ENCODE results near the gene EYA3. TPM values are rescaled to one million over a fixed set of nuclear protein-coding genes. Genes with fewer than 3 reads are reported as not detected.

The EYA3 gene
- total and polyA plus RNA-seq, 10 of the 15 experiments (the other 5 are each of a cell fraction or from before 2014, with no cell fraction given): 13.0 to 46.6 (median 23.4) TPM

GRCh38 chr1:27951396-27951795 is 137.0 kb downstream of the EYA3 start:
- H3K9ac ChIP-seq (ENCODE audit: control insufficient read depth, insufficient read depth, low read length): no peak overlapping the region
- no peak overlapping the region for H2AFZ ChIP-seq (ENCODE audit: control insufficient read depth, low read depth, low read length)
- ChIA-PET POLR2A (interaction anchor here (0.8 to 1.0 kb wide), 2 partner anchors 30 to 282 kb away, joined by 3 read pairs; no protein-coding TSS in a partner anchor), SMC1A (ENCODE audit: uncharacterized antibody, unreplicated experiment) (interaction anchor here (0.9 to 1.2 kb wide), 3 partner anchors 11 to 158 kb away, joined by 3 to 4 read pairs (median 4); no protein-coding TSS in a partner anchor), CTCF (interaction anchor here (0.6 to 2.7 kb wide), 6 partner anchors 11 to 94 kb away, joined by 3 to 18 read pairs (median 3); no protein-coding TSS in a partner anchor), RAD21 (ENCODE audit: unreplicated experiment) (interaction anchor here (2.0 kb wide), 1 partner anchor 94 kb away, joined by 8 read pairs; no protein-coding TSS in a partner anchor)
- in situ Hi-C loops (cut with MboI): no loop called here
- no peaks in the 10 kb centered on the region for H3K9me3 ChIP-seq (replicated peaks; ENCODE audit: control insufficient read depth, insufficient read depth, low read length)
- H3K4me1 ChIP-seq (ENCODE audit: control insufficient read depth, insufficient read depth, low read length): no peaks in the 10 kb centered on the region
- no peaks in the 10 kb centered on the region for H4K20me1 ChIP-seq (ENCODE audit: control insufficient read depth, insufficient read depth)
- H3K36me3 ChIP-seq (ENCODE audit: control insufficient read depth in 2 of 2, insufficient read depth in 2 of 2, low read length in 1 of 2): no peaks in the 10 kb centered on the region
- DNase-seq (ENCODE audit: low read depth, low spot score): no peak
- no TSS peak for BruUV-seq (replicated peaks)
- no peaks in the 10 kb centered on the region for H3K27me3 ChIP-seq (replicated peaks in 1 of 2; ENCODE audit: control insufficient read depth in 2 of 2, insufficient read depth in 2 of 2, low read length in 1 of 2)
- no peak overlapping the region for H3K4me2 ChIP-seq (ENCODE audit: control insufficient read depth, insufficient read depth)
- H3K79me2 ChIP-seq (ENCODE audit: control insufficient read depth, insufficient read depth, low read length): no peaks in the 10 kb centered on the region
- no peak overlapping the region for H3K27ac ChIP-seq (ENCODE audit: control insufficient read depth, insufficient read depth)
- WGBS (ENCODE audit: insufficient coverage, insufficient replicate concordance, low lambda C conversion rate, missing lambda C conversion rate): 20% methylated on average over 3 of the region's 3 CpGs
- no peak for FAIRE-seq
- TF ChIP-seq USF2 (IDR thresholded peaks at IDR 0.05; ENCODE audit: borderline replicate concordance, low read depth, low read length) (no peak), NRF1 (conservative IDR thresholded peaks at IDR 0.05; ENCODE audit: low read depth, low read length) (no peak)
- H3K4me3 ChIP-seq: no peak overlapping the region
- intact Hi-C loops (cut with micrococcal nuclease; ENCODE audit: unreplicated experiment): loop anchor here (10.0 kb wide), 1 partner anchor 543 kb away; no protein-coding TSS in a partner anchor
- ATAC-seq: peak; percentile 39; the same call in 2 of the 3 replicates

- no peak overlapping the region for H3K4me3 ChIP-seq
- POLR2A ChIA-PET: no interaction called here
- no peak overlapping the region for H3K27ac ChIP-seq (ENCODE audit: control insufficient read depth, insufficient read depth)
- H3K9me3 ChIP-seq (replicated peaks; ENCODE audit: control insufficient read depth, insufficient read depth, low read length): no peaks in the 10 kb centered on the region
- no TSS peak for BruUV-seq (replicated peaks)
- no peak overlapping the region for H3K9ac ChIP-seq (ENCODE audit: control insufficient read depth, insufficient read depth, low read length)
- no peaks in the 10 kb centered on the region for H3K79me2 ChIP-seq (ENCODE audit: control insufficient read depth, insufficient read depth, low read length)
- intact Hi-C loops (cut with micrococcal nuclease; ENCODE audit: unreplicated experiment): no loop called here
- SMC1A ChIA-PET (ENCODE audit: uncharacterized antibody, unreplicated experiment): interaction anchor here (1.0 to 1.5 kb wide), 4 partner anchors 10 to 260 kb away, joined by 3 to 4 read pairs (median 3); no protein-coding TSS in a partner anchor
- CTCF ChIA-PET: interaction anchor here (0.6 to 0.9 kb wide), 6 partner anchors 9 to 221 kb away, joined by 3 to 6 read pairs (median 3); no protein-coding TSS in a partner anchor
- DNase-seq (ENCODE audit: low read depth, low spot score): no peak
- RAD21 ChIA-PET (ENCODE audit: unreplicated experiment): interaction anchor here (1.3 kb wide), 1 partner anchor 39 kb away, joined by 3 read pairs; no protein-coding TSS in a partner anchor
- in situ Hi-C loops (cut with MboI): no loop called here
- no peak overlapping the region for H2AFZ ChIP-seq (ENCODE audit: control insufficient read depth, low read depth, low read length)
- no peaks in the 10 kb centered on the region for H4K20me1 ChIP-seq (ENCODE audit: control insufficient read depth, insufficient read depth)
- ATAC-seq: no peak
- H3K4me1 ChIP-seq (ENCODE audit: control insufficient read depth, insufficient read depth, low read length): no peaks in the 10 kb centered on the region
- H3K27me3 ChIP-seq (replicated peaks in 1 of 2; ENCODE audit: control insufficient read depth in 2 of 2, insufficient read depth in 2 of 2, low read length in 1 of 2): no peaks in the 10 kb centered on the region
- H3K36me3 ChIP-seq (ENCODE audit: control insufficient read depth in 2 of 2, insufficient read depth in 2 of 2, low read length in 1 of 2): no peaks in the 10 kb centered on the region
- 63% methylated on average over 8 of the region's 8 CpGs for WGBS (ENCODE audit: insufficient coverage, insufficient replicate concordance, low lambda C conversion rate, missing lambda C conversion rate)
- H3K4me2 ChIP-seq (ENCODE audit: control insufficient read depth, insufficient read depth): no peak overlapping the region
- no peak for FAIRE-seq
- TF ChIP-seq HCFC1 (IDR thresholded peaks at IDR 0.05; ENCODE audit: low read length) (no peak), RAD21 (IDR thresholded peaks at IDR 0.05; ENCODE audit: insufficient read depth, low read depth, low read length) (no peak), POLR2AphosphoS5 (IDR thresholded peaks at IDR 0.05; ENCODE audit: low read length) (no peak), RUNX3 (IDR thresholded peaks at IDR 0.05; ENCODE audit: low read length) (no peak), RCOR1 (conservative IDR thresholded peaks at IDR 0.05; ENCODE audit: low read depth, low read length) (no peak), GATAD2B (conservative IDR thresholded peaks at IDR 0.05; ENCODE audit: low read depth) (no peak), PRDM15 (CRISPR knock-in tag; IDR thresholded peaks at IDR 0.05) (no peak), ESRRA (IDR thresholded peaks at IDR 0.05; ENCODE audit: low read length) (no peak), POU2F2 (IDR thresholded peaks at IDR 0.05; ENCODE audit: borderline replicate concordance, low read depth, low read length) (no peak), CBX3 (IDR thresholded peaks at IDR 0.05; ENCODE audit: borderline replicate concordance, low read depth) (no peak), BACH1 (IDR thresholded peaks at IDR 0.05; ENCODE audit: borderline replicate concordance) (no peak)
Observed at GRCh38 chr1:27949027-27949426, 139.4 kb downstream of the EYA3 start.
